Stimulated activated naive CD8-positive, alpha-beta T cell treated with anti-CD3 and anti-CD28 coated beads, Interleukin-15, Interleukin-2, amounts not matched to agents 100 ng/mL and 50 ng/mL, for 24 hours (primary cell): ENCODE results near the gene FILIP1L.
"Not testable (repeated sequence)": the region's sequence is repeated elsewhere in the genome, so short reads cannot be mapped to it uniquely, and the experiment has no call there.

Experiments used
- H3K27ac Mint-ChIP-seq: one replicate; pipeline ENCODE4 v1.8.0; 2021; ENCODE audit warnings: mild to moderate bottlenecking, mixed read lengths
- H3K27me3 Mint-ChIP-seq: one replicate; pipeline ENCODE4 v1.8.0; 2021; ENCODE audit warnings: mixed read lengths
- H3K36me3 Mint-ChIP-seq: one replicate; pipeline ENCODE4 v1.8.0; 2021; ENCODE audit warnings: low read depth, mixed read lengths
- H3K4me1 Mint-ChIP-seq: one replicate; pipeline ENCODE4 v1.8.0; 2021; ENCODE audit warnings: low read depth, mixed read lengths
- H3K4me3 Mint-ChIP-seq: one replicate; pipeline ENCODE4 v1.8.0; 2021; ENCODE audit warnings: mild to moderate bottlenecking, mixed read lengths
- H3K9me3 Mint-ChIP-seq: one replicate; pipeline ENCODE4 v1.8.0; 2021; ENCODE audit warnings: mixed read lengths

The FILIP1L gene

DNA sequence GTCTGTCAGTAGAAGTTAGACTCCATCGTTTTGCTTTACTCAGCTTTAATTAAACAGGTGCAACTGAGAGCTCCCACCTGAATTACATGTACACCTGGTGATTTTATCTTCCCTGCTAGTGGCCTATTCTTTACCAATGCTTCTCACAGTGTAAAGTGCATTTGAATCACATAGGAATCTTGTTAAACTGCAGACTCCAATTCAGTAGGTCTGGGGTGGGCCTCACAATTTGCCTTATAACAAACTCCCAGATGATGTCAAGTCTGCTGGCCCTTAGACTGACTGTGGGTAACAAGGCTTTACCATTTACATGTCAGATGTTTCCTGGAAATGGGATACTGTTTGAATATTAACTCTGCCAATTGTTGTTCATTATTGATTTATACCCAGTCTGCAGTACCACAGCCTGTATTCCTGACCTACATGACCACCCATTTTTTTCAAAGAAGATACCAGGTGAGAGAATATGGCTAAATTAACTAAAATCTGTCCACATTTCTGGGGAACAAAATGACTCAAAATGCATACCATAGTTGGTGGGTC is 259.5 kb downstream of the FILIP1L start:
- no peak overlapping the region for H3K27ac Mint-ChIP-seq
- no peaks in the 10 kb centered on the region for H3K27me3 Mint-ChIP-seq

DNA sequence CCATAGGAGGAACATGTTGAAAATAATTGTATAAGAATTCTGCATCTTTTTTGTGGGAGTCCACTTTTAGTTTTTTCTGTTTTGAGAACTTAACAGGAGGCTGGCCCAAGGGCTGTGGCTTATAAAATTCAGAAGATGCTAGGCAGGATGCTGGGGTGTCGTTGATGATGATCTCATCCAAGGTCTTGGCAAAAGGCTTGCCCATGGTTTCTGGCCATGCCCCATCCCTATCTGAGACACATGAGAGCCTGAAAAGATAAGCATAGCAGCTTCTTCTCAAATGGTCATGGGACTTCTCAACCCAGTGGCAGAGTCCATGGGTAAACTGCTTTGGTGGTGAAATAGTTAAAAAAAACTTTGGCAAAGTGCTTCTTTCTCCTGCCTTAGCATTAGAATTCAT is 261.4 kb downstream of the FILIP1L start:
- peaks cover 22% of the 10 kb centered on the region for H3K4me1 Mint-ChIP-seq
- peaks cover 4% of the 10 kb centered on the region for H3K36me3 Mint-ChIP-seq
- H3K27ac Mint-ChIP-seq: no peak overlapping the region
- no peak overlapping the region for H3K4me3 Mint-ChIP-seq
- H3K9me3 Mint-ChIP-seq: no peaks in the 10 kb centered on the region
- no peaks in the 10 kb centered on the region for H3K27me3 Mint-ChIP-seq

More for the DNA sequence above, 259.5 kb downstream of the FILIP1L start:
- H3K9me3 Mint-ChIP-seq: no peaks in the 10 kb centered on the region
- H3K4me3 Mint-ChIP-seq: no peak overlapping the region
- peaks cover 13% of the 10 kb centered on the region for H3K4me1 Mint-ChIP-seq
- peaks cover 4% of the 10 kb centered on the region for H3K36me3 Mint-ChIP-seq

DNA sequence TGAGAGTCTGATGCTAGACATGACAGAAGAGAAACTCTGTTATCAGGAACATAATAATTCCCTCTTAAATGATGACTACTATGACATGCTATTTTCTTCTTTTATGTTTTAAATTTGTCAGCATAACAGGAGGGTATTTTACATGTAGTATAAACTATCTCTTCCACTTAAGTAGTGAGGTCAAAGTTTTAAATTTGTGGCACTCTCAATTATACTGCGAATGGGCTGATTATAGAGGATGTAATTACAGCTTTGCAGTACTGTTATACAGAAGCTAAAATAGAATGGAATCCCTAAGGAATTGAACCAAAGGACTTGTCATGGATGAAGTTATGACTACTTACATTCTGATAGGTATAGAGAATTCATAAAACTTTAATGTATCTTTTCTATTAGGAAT is 262.3 kb downstream of the FILIP1L start:
- Mint-ChIP-seq H3K9me3 (no peaks in the 10 kb centered on the region), H3K4me1 (peaks cover 21% of the 10 kb centered on the region), H3K27ac (no peak overlapping the region), H3K4me3 (no peak overlapping the region), H3K36me3 (peaks cover 4% of the 10 kb centered on the region), H3K27me3 (no peaks in the 10 kb centered on the region)

- Mint-ChIP-seq H3K4me1 (peaks cover 17% of the 10 kb centered on the region), H3K4me3 (no peak overlapping the region), H3K27ac (no peak overlapping the region), H3K27me3 (no peaks in the 10 kb centered on the region), H3K36me3 (no peaks in the 10 kb centered on the region), H3K9me3 (no peaks in the 10 kb centered on the region)
Observed at GRCh38 chr3:99850608-99851007, 263.7 kb downstream of the FILIP1L start.

GRCh38 chr3:99848433-99848832 is 265.9 kb downstream of the FILIP1L start:
- H3K36me3 Mint-ChIP-seq: no peaks in the 10 kb centered on the region
- H3K27ac Mint-ChIP-seq: no peak overlapping the region
- no peak overlapping the region for H3K4me3 Mint-ChIP-seq
- no peaks in the 10 kb centered on the region for H3K9me3 Mint-ChIP-seq
- no peaks in the 10 kb centered on the region for H3K27me3 Mint-ChIP-seq
- H3K4me1 Mint-ChIP-seq: peaks cover 34% of the 10 kb centered on the region

GRCh38 chr3:99846477-99847160 is 267.7 kb downstream of the FILIP1L start:
- no peaks in the 10 kb centered on the region for H3K27me3 Mint-ChIP-seq
- H3K9me3 Mint-ChIP-seq: no peaks in the 10 kb centered on the region
- peaks cover 34% of the 10 kb centered on the region for H3K4me1 Mint-ChIP-seq
- no peaks in the 10 kb centered on the region for H3K36me3 Mint-ChIP-seq
- H3K27ac Mint-ChIP-seq: peak overlapping the region; percentile 42
- no peak overlapping the region for H3K4me3 Mint-ChIP-seq

DNA sequence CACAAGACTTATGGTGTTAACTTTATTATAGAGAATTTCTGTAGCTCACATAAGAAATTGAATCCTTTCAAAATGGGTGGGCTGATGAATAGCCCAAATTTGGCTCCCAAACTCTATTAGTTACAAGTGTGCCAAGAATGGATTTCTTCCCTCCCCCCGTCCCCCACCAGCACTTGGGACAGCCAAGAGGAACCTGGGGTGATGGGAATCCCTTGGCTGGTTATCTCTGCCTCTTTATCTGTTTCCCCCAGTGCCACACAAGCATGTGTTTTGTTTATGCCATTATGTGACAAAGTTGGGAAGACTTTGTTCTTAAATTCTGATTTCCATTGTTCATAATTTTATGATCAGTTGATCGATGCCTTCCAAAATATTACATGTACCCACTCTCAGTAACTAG is 268.3 kb downstream of the FILIP1L start:
- no peaks in the 10 kb centered on the region for H3K9me3 Mint-ChIP-seq
- H3K27me3 Mint-ChIP-seq: no peaks in the 10 kb centered on the region
- peak overlapping the region; percentile 42 for H3K27ac Mint-ChIP-seq
- H3K36me3 Mint-ChIP-seq: peaks cover 2% of the 10 kb centered on the region
- H3K4me3 Mint-ChIP-seq: no peak overlapping the region
- H3K4me1 Mint-ChIP-seq: peaks cover 34% of the 10 kb centered on the region

DNA sequence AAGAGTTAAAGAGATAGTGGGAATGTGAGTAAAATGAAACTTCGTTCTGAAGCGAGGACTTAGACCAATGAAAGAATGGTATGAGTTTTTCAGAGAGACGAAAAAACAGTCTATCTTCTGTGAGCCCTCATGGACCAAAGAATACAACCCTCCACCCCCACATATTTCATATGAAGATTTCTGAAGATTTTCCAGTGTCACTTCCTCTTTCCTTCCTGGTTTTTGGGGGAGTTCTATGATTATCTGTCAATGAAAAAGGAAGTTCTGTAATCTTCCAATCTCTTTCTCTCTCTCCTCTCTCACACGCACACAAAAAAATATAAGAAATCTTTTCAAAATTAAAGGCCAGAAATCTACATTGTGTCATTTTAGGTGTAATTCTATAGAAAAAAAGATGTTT is 269.0 kb downstream of the FILIP1L start:
- Mint-ChIP-seq H3K4me3 (no peak overlapping the region), H3K36me3 (peaks cover 4% of the 10 kb centered on the region), H3K27me3 (no peaks in the 10 kb centered on the region), H3K4me1 (peaks cover 34% of the 10 kb centered on the region), H3K9me3 (no peaks in the 10 kb centered on the region), H3K27ac (no peak overlapping the region)

- H3K27me3 Mint-ChIP-seq: no peaks in the 10 kb centered on the region
- no peak overlapping the region for H3K27ac Mint-ChIP-seq
- no peak overlapping the region for H3K4me3 Mint-ChIP-seq
- H3K4me1 Mint-ChIP-seq: peaks cover 34% of the 10 kb centered on the region
- H3K36me3 Mint-ChIP-seq: peaks cover 8% of the 10 kb centered on the region
- H3K9me3 Mint-ChIP-seq: no peaks in the 10 kb centered on the region
Observed at GRCh38 chr3:99843590-99844258, 270.6 kb downstream of the FILIP1L start.

DNA sequence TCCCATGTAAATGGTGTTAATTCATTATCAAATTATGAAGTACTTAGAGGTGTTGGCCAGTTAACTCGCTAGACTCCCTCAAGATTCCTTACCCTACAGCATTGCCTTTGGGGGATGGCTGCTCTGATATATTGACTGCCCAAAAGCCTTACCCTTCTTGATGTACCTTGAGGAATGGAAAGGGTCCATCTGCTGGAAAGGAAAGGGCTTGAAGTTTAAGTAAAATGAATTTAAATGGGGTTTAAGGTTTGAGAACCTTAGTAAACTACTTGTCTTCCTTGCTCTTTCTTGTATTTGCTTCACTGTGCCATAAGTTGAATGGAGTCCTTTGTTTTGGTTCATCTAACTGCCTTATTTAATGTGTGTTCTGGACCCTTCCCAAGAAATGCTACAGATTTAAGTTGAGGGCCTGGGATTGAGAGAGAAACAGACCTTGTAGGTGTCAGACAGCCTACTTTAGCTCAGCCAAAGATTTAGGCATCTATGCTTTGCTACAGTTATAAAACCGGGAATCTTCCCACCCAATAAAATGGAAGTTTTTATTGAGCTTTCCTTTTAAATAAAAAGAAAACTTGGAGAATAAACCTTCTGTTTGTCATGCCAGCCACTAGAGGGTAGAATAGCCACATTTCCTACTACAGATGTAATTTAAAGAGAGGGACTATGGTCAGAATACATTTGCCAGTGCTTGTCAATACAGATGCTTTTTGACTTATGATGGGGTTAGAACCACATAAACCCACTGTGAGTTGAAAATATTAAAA is 271.3 kb downstream of the FILIP1L start:
- Mint-ChIP-seq H3K9me3 (no peaks in the 10 kb centered on the region), H3K27me3 (no peaks in the 10 kb centered on the region), H3K27ac (no peak overlapping the region), H3K4me3 (no peak overlapping the region), H3K36me3 (peaks cover 8% of the 10 kb centered on the region), H3K4me1 (peaks cover 26% of the 10 kb centered on the region)

GRCh38 chr3:99841949-99842348 is 272.4 kb downstream of the FILIP1L start:
- H3K27me3 Mint-ChIP-seq, H3K27ac Mint-ChIP-seq, H3K36me3 Mint-ChIP-seq, H3K9me3 Mint-ChIP-seq, H3K4me3 Mint-ChIP-seq: not testable (repeated sequence)
- H3K4me1 Mint-ChIP-seq: peaks cover 25% of the 10 kb centered on the region

GRCh38 chr3:99839613-99840012 is 274.7 kb downstream of the FILIP1L start:
- peaks cover 7% of the 10 kb centered on the region for H3K4me1 Mint-ChIP-seq
- peaks cover 8% of the 10 kb centered on the region for H3K36me3 Mint-ChIP-seq
- H3K27me3 Mint-ChIP-seq: no peaks in the 10 kb centered on the region
- no peak overlapping the region for H3K4me3 Mint-ChIP-seq
- no peak overlapping the region for H3K27ac Mint-ChIP-seq
- H3K9me3 Mint-ChIP-seq: no peaks in the 10 kb centered on the region

- Mint-ChIP-seq H3K27me3 (no peaks in the 10 kb centered on the region), H3K4me3 (no peak overlapping the region), H3K36me3 (peaks cover 8% of the 10 kb centered on the region), H3K27ac (no peak overlapping the region), H3K9me3 (no peaks in the 10 kb centered on the region), H3K4me1 (no peaks in the 10 kb centered on the region)
Observed at GRCh38 chr3:99838755-99839154, 275.5 kb downstream of the FILIP1L start.

DNA sequence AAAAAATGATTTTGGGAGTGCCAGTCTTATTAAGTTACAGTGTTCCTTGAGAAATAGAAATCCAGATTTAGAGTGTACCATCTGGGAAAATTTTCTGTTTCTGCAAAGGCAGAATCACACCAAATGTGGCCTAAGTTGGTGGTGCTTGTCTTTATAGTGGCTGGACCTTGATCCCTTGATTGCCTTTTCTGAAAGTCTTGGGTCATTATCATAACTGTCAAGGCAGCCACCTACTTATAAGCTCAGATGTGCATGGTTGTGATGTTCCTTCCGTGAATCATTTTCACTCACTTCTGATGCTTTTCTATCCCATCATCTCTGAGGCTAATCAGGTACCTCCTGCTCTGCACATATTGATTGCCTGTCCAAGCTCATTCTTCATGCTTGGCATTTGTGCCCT is 276.6 kb downstream of the FILIP1L start:
- Mint-ChIP-seq H3K27ac (no peak overlapping the region), H3K9me3 (no peaks in the 10 kb centered on the region), H3K36me3 (peaks cover 8% of the 10 kb centered on the region), H3K4me3 (no peak overlapping the region), H3K4me1 (no peaks in the 10 kb centered on the region), H3K27me3 (no peaks in the 10 kb centered on the region)

GRCh38 chr3:99836681-99837080 is 277.6 kb downstream of the FILIP1L start:
- no peaks in the 10 kb centered on the region for H3K27me3 Mint-ChIP-seq
- H3K36me3 Mint-ChIP-seq: peaks cover 8% of the 10 kb centered on the region
- H3K27ac Mint-ChIP-seq: no peak overlapping the region
- H3K9me3 Mint-ChIP-seq: no peaks in the 10 kb centered on the region
- no peaks in the 10 kb centered on the region for H3K4me1 Mint-ChIP-seq
- H3K4me3 Mint-ChIP-seq: no peak overlapping the region
